Measurements from ENCODE around the gene VPS26B. TPM values are rescaled to one million over a fixed set of nuclear protein-coding genes. Genes with fewer than 3 reads are reported as not detected.

Gene VPS26B
- total RNA-seq, 1 donor from 2014 or later = 36.1 TPM

GRCh38 chr11:134289167-134289566 is 64.7 kb downstream of the VPS26B start:
- Histone ChIP-seq H3K27me3 (no peaks in the 10 kb centered on the region), H3K4me1 (no peaks in the 10 kb centered on the region), H3K9me3 (no peaks in the 10 kb centered on the region), H3K27ac (no peak overlapping the region), H3K36me3 (no peaks in the 10 kb centered on the region), H3K4me3 (no peak overlapping the region)
- intact Hi-C loops (cut with DNase I) = no loop called here
- TF ChIP-seq POLR2AphosphoS5 (IDR thresholded peaks at IDR 0.05; ENCODE audit: insufficient read depth in 1 of 2, low read depth in 1 of 2) = no peak
- no peak for TF ChIP-seq CTCF (IDR thresholded peaks at IDR 0.05)
- TF ChIP-seq POLR2A (IDR thresholded peaks at IDR 0.05) = no peak
- peak in 1 of 2 donors; percentile 8 for DNase-seq (ENCODE audit: extremely low spot score in 2 of 2)

GRCh38 chr11:134289789-134290188 is 65.3 kb downstream of the VPS26B start:
- Histone ChIP-seq H3K27me3 (no peaks in the 10 kb centered on the region), H3K4me3 (no peak overlapping the region), H3K27ac (no peak overlapping the region), H3K4me1 (no peaks in the 10 kb centered on the region), H3K36me3 (no peaks in the 10 kb centered on the region), H3K9me3 (no peaks in the 10 kb centered on the region)
- TF ChIP-seq CTCF (IDR thresholded peaks at IDR 0.05) (no peak), POLR2A (IDR thresholded peaks at IDR 0.05) (no peak), POLR2AphosphoS5 (IDR thresholded peaks at IDR 0.05; ENCODE audit: insufficient read depth in 1 of 2, low read depth in 1 of 2) (no peak)
- DNase-seq (ENCODE audit: extremely low spot score in 2 of 2) = peak; percentile 37 to 54
- intact Hi-C loops (cut with DNase I) = no loop called here

GRCh38 chr11:134290646-134291045 is 66.2 kb downstream of the VPS26B start:
- H3K4me3 ChIP-seq = no peak overlapping the region
- no peaks in the 10 kb centered on the region for H3K36me3 ChIP-seq
- H3K27me3 ChIP-seq = no peaks in the 10 kb centered on the region
- intact Hi-C loops (cut with DNase I) = no loop called here
- H3K9me3 ChIP-seq = no peaks in the 10 kb centered on the region
- H3K27ac ChIP-seq = no peak overlapping the region
- TF ChIP-seq POLR2AphosphoS5 (IDR thresholded peaks at IDR 0.05; ENCODE audit: insufficient read depth in 1 of 2, low read depth in 1 of 2) (no peak), CTCF (IDR thresholded peaks at IDR 0.05) (no peak), POLR2A (IDR thresholded peaks at IDR 0.05) (no peak)
- DNase-seq (ENCODE audit: extremely low spot score in 2 of 2) = peak; percentile 47 to 87
- H3K4me1 ChIP-seq = no peaks in the 10 kb centered on the region

- TF ChIP-seq POLR2A (IDR thresholded peaks at IDR 0.05) (no peak), CTCF (IDR thresholded peaks at IDR 0.05) (no peak)
- intact Hi-C loops (cut with DNase I) = no loop called here
- Histone ChIP-seq H3K4me3 (no peak overlapping the region), H3K27me3 (no peaks in the 10 kb centered on the region), H3K4me1 (no peaks in the 10 kb centered on the region), H3K27ac (no peak overlapping the region), H3K9me3 (no peaks in the 10 kb centered on the region), H3K36me3 (no peaks in the 10 kb centered on the region)
- peak; percentile 16 to 34 for DNase-seq (ENCODE audit: extremely low spot score in 2 of 2)
Measured at GRCh38 chr11:134291196-134291595, 66.7 kb downstream of the VPS26B start.

- Histone ChIP-seq H3K9me3 (no peaks in the 10 kb centered on the region), H3K36me3 (no peaks in the 10 kb centered on the region), H3K4me3 (no peak overlapping the region), H3K27ac (no peak overlapping the region), H3K4me1 (no peaks in the 10 kb centered on the region), H3K27me3 (no peaks in the 10 kb centered on the region)
- DNase-seq (ENCODE audit: extremely low spot score in 2 of 2) = peak in 1 of 2 donors; percentile 94
- TF ChIP-seq POLR2AphosphoS5 (IDR thresholded peaks at IDR 0.05; ENCODE audit: insufficient read depth in 1 of 2, low read depth in 1 of 2) (no peak), POLR2A (IDR thresholded peaks at IDR 0.05) (no peak), CTCF (IDR thresholded peaks at IDR 0.05) (no peak)
- intact Hi-C loops (cut with DNase I) = no loop called here
Measured at GRCh38 chr11:134292661-134293060, 68.2 kb downstream of the VPS26B start.
